Spleen (tissue), 7 donors: ENCODE measurements around the gene PDE6G.

ENCODE experiments used
- CTCF ChIP-seq, 11 experiments: fragments of 200-600 bp in 7 of 11; fragments of 450-650 bp in 4 of 11; sonication (generic) in 4 of 11; IDR thresholded peaks in 8 of 11; conservative IDR thresholded peaks in 3 of 11; 1 replicate in 7 of 11; 2 replicates in 4 of 11; pipeline versions ENCODE4 v1.4.0 to v1.8.0; 2016 to 2021; ENCODE audit warnings: antibody characterized with exemption in 11 of 11, inconsistent platforms in 4 of 11, mild to moderate bottlenecking in 1 of 11
- POLR2A ChIP-seq, 3 donors: fragments of 450-650 bp; IDR thresholded peaks; one replicate each; pipeline ENCODE4 v1.5.1; 2017; ENCODE audit warnings: antibody characterized with exemption in 3 of 3, mild to moderate bottlenecking in 1 of 3
- POLR2AphosphoS5 ChIP-seq, 3 donors: sonication (generic); formaldehyde crosslinking; IDR thresholded peaks; one replicate each; pipeline ENCODE4 v1.5.1; 2017; ENCODE audit warnings: antibody characterized with exemption in 3 of 3
- donor health status: DM: no; HTN: no; CAD: no; lungs with moderate emphysema.
- donor health status: DM: no; HTN: no; CAD: no.
- donor health status: DM: no; HTN: no; CAD: no.

GRCh38 chr17:81666092-81666341 lies 9.7 kb upstream of the PDE6G start:
- no peak for TF ChIP-seq CTCF (IDR thresholded peaks at IDR 0.05 in 8 of 11, conservative IDR thresholded peaks at IDR 0.05 in 3 of 11)
- no peak for TF ChIP-seq POLR2A (IDR thresholded peaks at IDR 0.05)
- TF ChIP-seq POLR2AphosphoS5 (IDR thresholded peaks at IDR 0.05) = no peak
